GM21737 (cell line): ENCODE measurements around the gene ABLIM1.

ENCODE experiments used
- ATAC-seq: cut with Tn5 transposase; IDR thresholded peaks from one replicate; pipeline ENCODE4 v1.9.1; 2021; ENCODE audit warnings: mild to moderate bottlenecking, moderate library complexity; ENCODE audit not compliant: unreplicated experiment

The ABLIM1 gene

GRCh38 chr10:114397651-114398145 lies 260.4 kb downstream of the ABLIM1 start:
- no peak for ATAC-seq

- ATAC-seq, result no peak
These were observed 261.6 kb downstream of the ABLIM1 start for GRCh38 chr10:114396464-114396863.

- ATAC-seq, result no peak
These were observed 262.6 kb downstream of the ABLIM1 start for GRCh38 chr10:114395366-114396022.

GRCh38 chr10:114394531-114394930 lies 263.5 kb downstream of the ABLIM1 start:
- ATAC-seq, result no peak

GRCh38 chr10:114393886-114394285 lies 264.2 kb downstream of the ABLIM1 start:
- no peak for ATAC-seq

GRCh38 chr10:114393482-114393881 lies 264.6 kb downstream of the ABLIM1 start:
- no peak for ATAC-seq

- no peak for ATAC-seq
These were observed 265.8 kb downstream of the ABLIM1 start for GRCh38 chr10:114392112-114392835.

GRCh38 chr10:114391599-114391998 lies 266.5 kb downstream of the ABLIM1 start:
- ATAC-seq, result no peak

GRCh38 chr10:114389426-114389825 lies 268.6 kb downstream of the ABLIM1 start:
- no peak for ATAC-seq

GRCh38 chr10:114388275-114388674 lies 269.8 kb downstream of the ABLIM1 start:
- ATAC-seq, result no peak

- ATAC-seq, result no peak
These were observed 270.3 kb downstream of the ABLIM1 start for GRCh38 chr10:114387784-114388183.

GRCh38 chr10:114386452-114386851 lies 271.6 kb downstream of the ABLIM1 start:
- no peak for ATAC-seq

GRCh38 chr10:114385557-114385956 lies 272.5 kb downstream of the ABLIM1 start:
- ATAC-seq, result no peak

GRCh38 chr10:114384601-114385000 lies 273.5 kb downstream of the ABLIM1 start:
- no peak for ATAC-seq

- no peak for ATAC-seq
These were observed 273.9 kb downstream of the ABLIM1 start for GRCh38 chr10:114384181-114384580.
